DMS114 treated with DMSO at 0.1 percent for 48 hours (cell line): Measurements from ENCODE around the gene GPI.

Experiments
- DNase-seq: peaks from one replicate; lab custom pipeline; 2025; ENCODE audit not compliant: unreplicated experiment; lab: John Stamatoyannopoulos, UW

GPI gene

DNA sequence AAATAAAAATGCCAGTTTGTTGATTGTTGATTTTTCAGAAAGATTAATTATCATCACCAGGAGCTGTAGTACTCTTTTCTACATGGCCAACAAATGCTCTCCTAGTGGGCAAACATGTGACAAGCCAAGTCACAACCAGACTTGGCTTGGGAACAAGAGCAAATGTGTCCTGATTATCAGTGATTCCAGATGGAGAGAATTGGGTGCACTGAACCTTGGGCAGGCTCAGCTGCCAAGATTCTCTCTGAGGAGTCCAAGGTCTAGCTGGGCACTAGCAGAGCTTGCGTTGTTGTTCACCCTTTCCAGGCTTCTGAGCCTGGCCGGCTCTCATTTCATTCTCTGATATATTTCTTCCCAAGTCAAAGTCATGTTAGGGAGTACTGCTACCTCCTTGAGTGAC lies 27.3 kb upstream of the GPI start:
- no peak for DNase-seq

DNA sequence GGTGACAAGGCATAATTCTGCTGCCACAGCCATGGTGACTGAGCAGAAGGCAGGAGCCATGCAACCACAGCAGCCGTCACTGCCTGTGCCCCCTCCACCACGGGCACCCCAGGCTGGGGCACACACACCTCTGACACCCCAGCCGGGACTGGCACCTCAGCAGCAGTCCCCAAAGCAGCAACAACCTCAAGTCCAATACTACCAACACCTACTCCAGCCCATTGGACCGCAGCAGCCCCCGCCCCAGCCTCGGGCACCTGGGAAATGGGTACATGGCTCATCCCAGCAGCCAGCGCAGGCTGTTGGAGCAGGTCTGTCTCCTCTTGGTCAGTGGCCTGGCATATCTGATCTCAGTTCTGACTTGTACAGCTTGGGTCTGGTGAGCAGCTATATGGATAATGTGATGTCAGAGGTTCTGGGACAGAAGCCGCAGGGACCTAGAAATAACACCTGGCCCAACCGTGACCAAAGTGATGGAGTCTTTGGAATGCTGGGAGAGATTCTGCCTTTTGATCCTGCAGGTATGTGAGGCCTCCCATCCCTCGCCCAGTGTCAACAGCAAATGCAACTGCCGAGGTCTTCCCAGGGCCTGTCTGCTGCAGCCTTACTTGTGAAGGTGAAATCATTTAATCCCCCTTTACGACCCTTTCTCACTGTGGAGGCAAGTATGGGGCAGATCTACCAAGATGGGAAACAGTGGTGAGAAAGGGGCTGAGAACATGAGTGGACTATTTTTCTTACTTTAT lies 22.9 kb upstream of the GPI start:
- DNase-seq = no peak

DNA sequence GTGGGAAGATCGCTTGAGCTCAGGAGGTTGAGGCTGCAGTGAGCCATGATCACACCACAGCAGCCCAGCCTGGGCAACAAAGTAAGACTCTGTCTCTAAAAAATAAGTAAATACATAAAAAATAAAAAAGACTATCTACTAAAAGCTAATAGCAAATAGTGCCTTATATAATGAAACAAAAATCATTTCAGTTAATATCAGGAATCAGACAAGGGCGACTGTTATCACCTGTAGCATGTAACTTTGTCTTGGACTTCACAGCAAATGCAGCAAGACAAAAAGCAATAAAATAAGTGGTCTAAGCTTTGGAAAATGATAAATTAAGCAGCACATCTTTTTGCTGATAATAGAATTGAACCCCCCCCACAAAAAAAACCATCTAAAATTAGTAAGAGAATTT lies 21.2 kb upstream of the GPI start:
- no peak for DNase-seq

DNA sequence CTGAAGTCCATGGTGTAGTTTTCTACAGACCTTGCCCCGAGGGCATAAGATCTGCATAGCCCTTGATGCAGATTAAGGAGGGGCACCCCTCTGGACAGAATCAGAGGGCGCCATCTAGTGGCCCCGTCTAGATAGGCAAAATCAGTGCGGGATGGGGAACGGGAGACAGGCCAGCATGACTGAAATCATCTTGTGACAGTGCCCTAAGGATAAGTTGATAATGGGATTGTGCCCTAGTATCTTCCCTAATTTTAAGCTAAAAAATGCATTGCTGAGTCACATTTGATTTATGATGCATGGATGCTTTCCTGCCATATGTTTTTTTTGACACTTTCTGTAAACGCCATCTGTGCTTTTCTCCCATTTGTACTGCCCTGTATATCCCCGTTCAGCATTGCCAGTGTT lies 19.0 kb upstream of the GPI start:
- peak; percentile 52 for DNase-seq

DNA sequence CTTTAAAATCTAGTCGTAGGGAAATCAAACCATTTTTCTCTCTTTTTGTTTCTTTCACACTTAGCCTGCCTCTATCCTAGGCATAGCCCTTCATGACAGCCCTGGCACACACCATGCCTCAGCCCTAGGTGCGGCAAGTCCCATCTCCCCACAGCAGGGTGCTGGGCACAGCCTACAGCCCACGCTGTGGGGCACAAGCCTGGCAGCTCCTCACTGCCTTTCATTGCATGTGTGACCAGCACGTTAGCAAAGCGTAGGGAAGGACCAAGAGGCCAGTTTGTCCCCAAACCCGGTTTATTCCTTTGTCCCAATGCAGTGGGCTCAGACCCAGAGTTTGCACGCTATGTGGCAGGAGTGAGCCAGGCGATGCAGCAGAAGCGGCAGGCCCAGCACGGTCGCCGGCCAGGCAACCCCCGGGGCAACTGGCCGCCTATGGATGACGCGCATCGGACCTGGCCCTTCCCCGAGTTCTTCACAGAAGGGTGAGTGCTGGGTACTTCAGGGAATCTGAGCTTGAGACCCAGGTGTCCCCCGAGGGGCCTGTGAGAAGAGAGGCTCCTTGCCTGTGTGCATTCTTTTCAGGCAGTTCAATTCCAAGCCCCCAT lies 17.3 kb upstream of the GPI start:
- DNase-seq = no peak

DNA sequence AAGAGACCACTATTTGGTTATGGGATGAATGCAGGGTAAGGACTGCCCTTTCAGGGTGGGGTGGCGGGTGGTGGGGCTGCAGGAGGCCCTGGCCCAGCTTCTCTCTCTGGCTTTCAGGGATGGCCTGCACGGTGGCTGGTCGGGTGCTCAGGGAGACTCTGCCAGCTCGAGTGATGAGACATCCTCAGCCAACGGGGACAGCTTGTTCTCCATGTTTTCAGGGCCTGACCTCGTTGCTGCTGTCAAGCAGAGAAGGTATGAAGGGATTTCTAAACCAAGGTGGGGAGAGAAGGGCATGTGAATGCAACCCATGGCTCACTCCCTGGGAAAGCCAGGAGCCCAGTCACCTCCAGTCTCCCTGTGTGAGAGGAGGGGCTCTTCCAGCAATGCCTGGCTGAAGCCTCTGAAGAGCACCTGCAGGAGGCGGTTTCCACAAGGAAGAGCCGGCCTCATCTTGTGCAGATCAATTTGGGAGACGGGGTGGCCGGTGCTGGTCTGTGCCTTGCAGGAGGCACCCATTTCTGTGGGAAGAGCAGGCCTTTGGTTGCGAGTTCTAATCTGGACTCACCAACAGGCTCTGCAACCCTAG lies 16.0 kb upstream of the GPI start:
- DNase-seq = no peak

DNA sequence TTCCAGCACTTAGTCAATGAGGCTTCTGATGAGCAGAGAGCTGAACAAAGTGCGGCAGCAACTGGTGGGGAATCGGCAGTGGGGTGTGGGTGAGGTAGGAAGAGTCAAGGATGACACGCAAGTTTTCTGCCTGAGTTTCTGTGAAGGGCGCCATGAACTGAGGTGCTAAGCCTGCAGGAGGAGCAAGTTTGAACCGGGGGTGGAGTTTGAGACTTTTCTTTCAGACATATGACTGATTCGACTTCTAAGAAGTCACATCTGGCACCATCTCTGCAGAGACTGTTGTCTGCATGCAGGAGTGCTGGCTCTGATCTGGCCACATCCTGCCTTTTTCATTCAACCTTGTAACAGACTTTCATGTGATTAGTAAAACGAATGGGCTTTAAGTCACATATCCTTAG lies 14.8 kb upstream of the GPI start:
- DNase-seq = no peak

DNA sequence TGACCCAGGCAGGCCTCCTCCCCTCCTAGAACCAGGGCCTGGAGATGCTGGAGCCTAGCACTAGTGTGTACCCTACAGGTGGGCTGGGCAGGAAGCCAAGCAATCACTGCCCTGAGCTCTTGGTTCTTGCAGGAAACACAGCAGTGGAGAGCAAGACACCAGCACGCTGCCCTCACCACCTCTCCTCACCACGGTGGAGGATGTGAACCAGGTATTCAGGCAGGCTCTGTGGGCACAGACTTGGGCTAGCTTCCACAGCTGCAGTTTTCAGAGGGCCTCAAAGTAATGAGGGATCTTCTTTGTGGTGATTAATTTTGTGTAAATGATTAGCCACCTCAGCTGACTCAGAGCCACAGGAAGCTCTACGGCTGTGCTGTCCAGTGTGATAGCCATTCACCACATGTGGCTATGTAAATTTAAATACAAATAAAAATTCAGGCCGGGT lies 13.6 kb upstream of the GPI start:
- DNase-seq = no peak

DNA sequence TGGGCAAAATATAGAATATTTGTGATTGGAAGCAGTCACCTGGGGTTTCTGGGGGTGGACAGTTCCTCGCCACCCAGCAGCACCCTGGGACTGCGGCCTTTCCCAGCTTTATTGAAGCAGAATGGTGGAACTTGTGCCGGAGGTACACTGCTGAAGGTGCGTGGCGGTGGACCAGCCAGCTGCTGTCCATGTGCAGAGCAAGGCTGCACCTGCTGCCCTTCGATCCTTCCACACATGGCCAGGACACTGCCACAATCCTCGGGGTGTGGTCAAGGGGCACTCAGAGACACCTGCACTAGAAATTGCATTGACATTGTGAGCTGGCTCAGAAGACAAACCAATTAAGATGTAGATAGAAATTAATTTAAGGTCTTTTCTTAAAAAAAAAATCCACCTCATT lies 11.4 kb upstream of the GPI start:
- DNase-seq = no peak

DNA sequence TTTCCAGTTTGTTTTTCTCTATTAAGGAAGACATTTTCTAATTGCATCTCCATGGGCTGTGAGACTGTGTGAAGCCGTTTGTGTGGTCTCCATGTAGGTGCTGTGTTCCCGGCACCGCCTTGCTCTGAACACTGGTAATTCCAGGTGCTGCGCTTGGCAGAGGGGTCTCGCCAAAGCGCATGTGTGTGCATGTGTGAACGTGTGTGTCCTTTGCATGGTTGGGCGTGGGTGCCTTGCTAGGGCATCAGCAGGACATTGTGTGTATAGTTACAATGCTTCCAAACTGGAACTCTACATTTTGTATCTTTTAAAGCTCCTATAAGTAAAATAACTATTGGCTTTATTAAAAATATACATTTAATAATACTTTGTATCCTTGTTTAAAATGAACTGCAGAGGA lies 9.8 kb upstream of the GPI start:
- DNase-seq = no peak

DNA sequence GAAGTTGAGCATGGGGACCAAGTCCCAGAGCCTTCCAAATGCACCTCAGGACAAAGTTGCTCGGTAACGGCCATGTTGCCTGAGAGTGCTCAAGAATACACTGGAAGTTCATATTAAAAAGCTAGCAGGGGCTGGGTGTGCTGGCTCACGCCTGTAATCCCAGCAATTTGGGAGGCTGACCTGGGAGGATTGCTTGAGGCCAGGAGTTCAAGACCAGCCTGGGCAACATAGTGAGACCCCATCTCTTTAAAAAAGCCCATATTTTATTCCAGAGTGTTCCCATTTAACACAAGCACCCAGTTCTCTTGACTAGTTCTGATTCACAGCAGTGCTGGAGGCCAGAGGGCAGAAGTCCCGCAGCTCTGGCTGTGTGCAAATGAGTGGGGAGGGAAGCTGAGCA lies 8.1 kb upstream of the GPI start:
- no peak for DNase-seq

DNA sequence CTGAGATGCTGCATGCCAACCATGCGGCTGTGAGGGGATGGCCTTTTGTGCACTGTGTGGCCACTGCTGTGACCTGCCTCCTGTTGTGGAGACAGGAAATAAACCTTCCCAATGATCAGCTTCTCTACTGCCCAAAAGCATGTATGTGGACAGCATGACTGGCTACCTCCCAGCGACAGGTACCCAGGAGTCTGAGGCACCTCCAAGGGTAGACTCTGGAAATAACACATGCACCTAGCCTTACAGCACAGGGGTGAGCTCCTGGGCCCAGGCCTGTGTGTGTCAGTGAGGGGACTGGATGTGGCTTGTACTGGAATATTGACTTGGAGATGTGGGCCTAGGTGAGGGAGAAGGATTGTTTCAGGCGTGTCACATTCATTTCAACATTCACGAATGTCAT lies 7.6 kb upstream of the GPI start:
- DNase-seq = no peak

DNA sequence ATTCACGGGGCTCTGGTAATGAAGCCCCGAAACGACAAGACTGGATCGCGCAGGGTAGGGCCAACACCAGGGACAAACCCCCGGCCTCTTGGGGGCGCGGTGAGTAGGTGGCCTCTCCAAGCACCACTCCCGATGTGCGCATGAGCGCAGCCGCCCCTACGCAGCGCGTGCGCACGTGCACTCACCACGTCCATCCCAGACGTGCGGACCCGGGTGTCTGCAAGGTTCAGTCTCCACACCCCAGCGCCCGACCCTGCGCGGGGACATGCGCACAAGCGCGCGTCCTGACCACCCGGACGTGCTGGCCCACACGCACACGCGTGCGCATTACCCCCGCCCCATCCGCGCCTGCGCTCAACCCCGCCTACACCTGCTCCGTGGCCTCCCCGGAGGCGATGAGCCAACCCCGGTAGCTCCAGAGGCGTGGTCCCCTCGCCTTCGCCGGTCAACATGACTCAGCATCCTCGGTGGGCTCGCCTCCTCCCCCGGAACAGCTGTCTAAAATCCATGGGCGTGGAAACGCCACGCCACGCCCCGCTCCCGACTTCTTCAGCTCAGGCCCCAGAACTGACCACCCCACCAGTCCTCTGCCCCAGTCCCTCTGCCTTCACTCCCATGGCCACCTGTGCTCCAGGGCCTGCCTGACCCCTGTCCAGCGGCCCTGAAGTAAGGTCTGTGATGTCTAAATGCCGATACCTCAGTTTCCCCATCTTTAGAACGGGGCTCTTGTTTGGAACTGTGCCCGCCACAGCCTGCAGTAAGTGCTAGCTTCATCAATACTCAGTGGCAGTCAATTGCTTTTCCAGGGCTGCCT lies 5.6 kb upstream of the GPI start:
- peak; percentile 93 for DNase-seq

DNA sequence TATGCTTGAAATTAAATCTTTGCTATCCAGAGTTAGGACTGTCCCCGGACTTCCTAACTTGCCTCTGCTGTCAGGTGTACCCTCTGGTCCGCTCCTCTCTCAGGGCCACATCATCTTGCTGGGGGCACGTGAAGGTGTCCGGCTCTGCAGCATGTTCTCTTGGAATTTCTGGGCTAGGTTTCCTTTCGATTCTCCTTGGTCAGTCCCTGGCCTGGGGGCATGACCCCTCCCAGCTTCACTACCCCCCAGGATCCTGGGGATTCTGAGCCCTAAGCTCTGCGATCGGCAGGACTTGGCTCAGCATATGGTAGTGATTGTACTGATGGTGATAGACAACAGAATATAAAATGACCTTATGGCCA lies 5.1 kb upstream of the GPI start:
- no peak for DNase-seq

DNA sequence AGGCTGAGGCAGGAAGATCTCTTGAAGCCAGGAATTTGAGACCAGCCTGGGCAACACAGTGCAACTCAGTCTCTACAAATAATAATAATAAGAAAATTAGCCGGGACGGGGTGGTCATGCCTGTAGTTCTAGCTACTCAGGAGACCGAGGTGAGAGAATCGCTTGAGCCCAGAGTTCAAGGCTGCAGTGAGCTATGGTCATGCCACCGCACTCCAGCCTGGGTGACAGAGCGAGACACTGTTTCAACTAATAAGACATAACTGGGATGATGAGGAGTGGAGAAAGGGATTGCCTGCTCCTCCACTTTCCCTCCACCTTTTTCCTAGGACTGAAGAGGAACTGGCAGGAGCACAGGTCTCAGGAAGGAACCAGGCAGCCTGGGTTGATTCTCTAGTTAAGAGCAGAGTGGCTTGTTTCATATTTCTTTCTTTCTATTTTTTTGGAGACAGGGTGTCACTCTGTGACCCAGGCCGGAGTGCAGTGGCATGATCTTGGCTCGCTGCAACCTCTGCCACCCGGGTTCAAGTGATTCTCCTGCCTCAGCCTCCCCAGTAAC lies 4.6 kb upstream of the GPI start:
- DNase-seq = no peak

DNA sequence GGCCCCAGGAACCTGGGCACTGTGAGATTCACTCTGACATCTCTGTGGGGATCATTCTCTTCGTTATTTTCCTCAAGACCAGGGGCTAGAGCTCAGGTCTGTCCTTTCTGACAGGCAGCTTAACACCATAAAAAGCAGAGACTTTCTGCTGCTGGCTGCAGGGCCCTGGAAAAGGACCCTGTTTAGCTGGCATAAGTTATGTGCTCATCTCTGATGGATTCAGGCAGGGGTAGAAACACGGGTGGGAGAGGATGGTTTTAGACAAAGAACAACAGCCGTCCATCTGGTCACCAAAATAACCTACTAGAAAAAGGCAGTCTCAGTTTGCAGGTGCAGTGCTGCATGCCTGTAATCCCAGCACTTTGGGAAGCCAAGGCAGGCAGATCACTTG lies 2.3 kb upstream of the GPI start:
- no peak for DNase-seq

DNA sequence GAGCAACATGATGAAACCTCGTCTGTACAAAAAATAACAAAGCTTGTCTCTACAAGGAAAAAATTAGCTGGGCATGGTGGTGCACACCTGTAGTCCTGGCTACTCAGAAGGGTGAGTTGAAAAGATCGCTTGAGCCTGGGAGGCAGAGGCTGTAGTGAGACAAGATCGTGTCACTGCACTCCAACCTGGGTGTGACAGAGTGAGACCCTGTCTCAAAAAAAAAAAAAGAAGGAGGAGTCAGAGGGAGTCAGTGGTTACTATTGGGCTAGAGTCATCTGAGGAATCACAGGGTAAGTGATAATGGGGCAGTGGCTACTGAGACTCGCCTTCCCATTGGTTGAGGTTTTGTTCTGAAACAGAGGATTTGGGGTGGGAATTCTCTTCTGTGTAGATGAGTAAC lies 1.9 kb upstream of the GPI start:
- no peak for DNase-seq

DNA sequence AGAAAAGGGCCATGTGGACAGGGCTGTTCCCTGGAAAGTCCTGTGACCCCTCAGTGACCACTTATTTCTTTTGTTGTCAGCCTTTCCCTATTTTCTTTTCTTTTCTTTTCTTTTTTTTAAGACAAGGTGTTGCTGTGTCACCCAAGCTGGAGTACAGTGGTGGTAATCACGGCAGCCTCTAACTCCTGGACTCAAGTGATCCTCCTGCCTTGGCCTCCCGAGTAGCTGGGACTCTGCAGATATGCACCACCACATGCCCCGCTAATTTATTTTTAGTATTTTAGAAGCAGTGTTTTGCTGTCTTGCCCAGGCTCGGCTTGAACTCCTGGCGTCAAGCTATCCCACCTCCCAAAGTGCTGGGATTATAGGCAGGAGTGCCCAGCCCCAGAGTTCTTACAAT lies 1.1 kb upstream of the GPI start:
- no peak for DNase-seq

DNA sequence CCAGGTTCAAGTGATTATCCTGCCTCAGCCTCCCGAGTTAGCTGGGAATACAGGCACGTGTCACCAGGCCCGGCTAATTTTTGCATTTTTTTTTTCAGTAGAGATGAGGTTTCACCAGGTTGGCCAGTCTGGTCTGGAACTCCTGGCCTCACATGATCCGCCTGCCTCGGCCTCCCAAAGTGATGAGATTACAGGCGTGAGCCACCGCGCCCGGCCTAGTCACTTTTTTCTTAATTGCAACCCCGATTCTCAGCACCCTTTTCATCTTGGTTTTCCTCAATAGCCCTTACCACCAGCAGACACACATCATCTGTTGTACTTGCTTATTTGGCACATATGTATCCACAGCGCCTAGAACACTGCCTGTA lies 550 bp upstream of the GPI start:
- no peak for DNase-seq

DNA sequence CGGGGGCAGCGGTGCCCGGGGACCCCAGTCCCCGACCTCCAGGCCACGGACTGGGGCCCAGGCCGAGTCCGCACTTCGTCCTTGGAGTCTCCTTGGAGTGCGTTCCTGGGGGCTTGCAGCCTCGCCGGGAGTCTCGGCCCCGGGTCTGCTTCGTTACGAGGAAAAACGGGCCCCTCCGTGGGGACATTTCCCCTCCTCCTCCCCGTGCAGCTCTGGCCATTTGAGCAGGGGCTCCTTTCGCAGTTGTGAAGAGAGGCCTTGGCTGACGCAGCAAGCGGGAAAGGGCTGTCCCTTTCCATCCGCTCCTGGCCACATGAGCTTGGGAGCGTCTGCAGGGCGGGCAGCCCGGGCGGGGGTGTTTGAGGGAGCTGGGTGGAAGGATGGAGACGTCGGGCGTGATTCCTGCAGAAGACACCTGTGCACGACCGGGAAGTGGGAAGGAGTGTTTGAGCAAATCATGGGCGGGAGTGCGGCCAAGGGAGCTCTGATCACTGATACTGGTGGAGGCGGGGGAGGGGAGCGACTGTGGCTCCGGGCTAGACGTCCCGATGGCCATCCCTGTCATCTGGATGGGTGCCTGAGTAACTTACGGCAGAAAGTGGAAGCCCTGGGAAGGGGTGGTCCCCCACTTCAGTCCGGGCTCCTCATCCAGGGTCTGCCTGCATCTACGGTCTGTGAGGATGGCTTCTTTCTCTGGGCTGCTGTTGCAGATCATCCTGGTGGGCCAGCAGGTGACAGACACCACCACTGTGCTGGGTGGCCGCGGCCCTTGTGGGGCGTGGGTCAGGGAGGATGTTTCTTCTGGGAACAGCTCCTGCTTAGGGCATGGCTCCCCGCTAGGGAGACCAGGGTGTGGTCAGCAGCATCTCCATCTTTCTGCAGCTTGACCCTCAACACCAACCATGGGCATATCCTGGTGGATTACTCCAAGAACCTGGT lies 736 bp downstream of the GPI start:
- DNase-seq = no peak
